Coronary artery (tissue), 2 donors: ENCODE measurements around the gene NR3C2.

Source experiments
- DNase-seq: peaks from one replicate; pipeline ENCODE4 v3.0.0-alpha.2; 2017; ENCODE audit warnings: low spot score
- H3K27ac ChIP-seq, 2 donors: fragments of 200-600 bp; sonication (generic); one replicate each; pipeline ENCODE4 v1.5.1; 2016 to 2019
- H3K4me3 ChIP-seq: fragments of 200-600 bp; sonication (generic); 2 replicates; pipeline ENCODE4 v1.5.1; 2016; ENCODE audit warnings: mild to moderate bottlenecking, moderate library complexity
- TF ChIP-seq, protein P1 (sequence below): fragments of 200-600 bp; sonication (generic); IDR thresholded peaks from one replicate; pipeline ENCODE4 v1.5.1; 2019; ENCODE audit warnings: antibody characterized with exemption

The NR3C2 gene

DNA sequence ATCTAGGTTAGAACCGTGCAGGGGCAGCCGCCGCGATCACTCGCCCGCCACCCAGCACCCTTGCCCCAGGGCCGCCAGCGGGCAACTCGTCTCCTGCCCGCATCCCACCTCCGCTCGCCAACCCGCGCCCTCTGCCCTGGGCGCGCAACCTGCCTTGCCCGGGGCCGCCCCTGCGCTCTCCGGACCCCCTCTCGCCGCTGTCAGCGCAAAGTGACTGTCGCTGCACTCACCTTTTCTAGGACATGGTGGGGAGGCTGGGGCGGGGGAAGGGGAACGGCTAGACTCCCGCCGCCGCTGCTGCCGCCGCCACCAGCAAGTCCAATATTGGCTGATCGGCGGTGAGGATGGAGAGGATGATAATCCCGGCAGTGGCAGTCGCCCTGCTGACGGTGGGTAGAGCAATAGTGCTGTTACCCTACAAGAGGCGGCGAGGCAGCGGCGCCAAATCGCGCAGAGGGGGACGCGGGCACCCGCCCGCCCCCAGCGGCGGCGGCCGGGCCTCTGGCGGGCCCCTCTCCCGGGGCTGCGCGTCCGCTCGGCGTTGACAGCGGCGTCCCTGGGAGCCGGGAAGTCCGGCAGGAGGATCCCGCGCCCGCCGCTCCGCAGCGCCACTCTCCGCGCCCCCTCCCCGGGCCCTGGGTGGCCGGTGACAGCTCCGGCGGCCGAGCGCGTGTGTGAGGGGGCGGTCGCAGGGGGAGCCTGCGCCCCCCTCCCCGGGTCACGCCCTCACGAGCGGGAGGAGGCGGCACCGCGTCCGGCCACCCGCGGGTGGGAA, 2.3 kb upstream of the NR3C2 start:
- no peak for DNase-seq
- TF ChIP-seq, protein P1, sequence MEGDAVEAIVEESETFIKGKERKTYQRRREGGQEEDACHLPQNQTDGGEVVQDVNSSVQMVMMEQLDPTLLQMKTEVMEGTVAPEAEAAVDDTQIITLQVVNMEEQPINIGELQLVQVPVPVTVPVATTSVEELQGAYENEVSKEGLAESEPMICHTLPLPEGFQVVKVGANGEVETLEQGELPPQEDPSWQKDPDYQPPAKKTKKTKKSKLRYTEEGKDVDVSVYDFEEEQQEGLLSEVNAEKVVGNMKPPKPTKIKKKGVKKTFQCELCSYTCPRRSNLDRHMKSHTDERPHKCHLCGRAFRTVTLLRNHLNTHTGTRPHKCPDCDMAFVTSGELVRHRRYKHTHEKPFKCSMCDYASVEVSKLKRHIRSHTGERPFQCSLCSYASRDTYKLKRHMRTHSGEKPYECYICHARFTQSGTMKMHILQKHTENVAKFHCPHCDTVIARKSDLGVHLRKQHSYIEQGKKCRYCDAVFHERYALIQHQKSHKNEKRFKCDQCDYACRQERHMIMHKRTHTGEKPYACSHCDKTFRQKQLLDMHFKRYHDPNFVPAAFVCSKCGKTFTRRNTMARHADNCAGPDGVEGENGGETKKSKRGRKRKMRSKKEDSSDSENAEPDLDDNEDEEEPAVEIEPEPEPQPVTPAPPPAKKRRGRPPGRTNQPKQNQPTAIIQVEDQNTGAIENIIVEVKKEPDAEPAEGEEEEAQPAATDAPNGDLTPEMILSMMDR: no peak
- Histone ChIP-seq H3K4me3 (peak overlapping the region; percentile 91), H3K27ac (peak overlapping the region; percentile 73 to 74)

GRCh38 chr4:148443512-148444295, 1.5 kb upstream of the NR3C2 start:
- TF ChIP-seq, protein P1: no peak
- Histone ChIP-seq H3K27ac (peak overlapping the region; percentile 73 to 74), H3K4me3 (peak overlapping the region; percentile 91)
- DNase-seq: peak; percentile 80

DNA sequence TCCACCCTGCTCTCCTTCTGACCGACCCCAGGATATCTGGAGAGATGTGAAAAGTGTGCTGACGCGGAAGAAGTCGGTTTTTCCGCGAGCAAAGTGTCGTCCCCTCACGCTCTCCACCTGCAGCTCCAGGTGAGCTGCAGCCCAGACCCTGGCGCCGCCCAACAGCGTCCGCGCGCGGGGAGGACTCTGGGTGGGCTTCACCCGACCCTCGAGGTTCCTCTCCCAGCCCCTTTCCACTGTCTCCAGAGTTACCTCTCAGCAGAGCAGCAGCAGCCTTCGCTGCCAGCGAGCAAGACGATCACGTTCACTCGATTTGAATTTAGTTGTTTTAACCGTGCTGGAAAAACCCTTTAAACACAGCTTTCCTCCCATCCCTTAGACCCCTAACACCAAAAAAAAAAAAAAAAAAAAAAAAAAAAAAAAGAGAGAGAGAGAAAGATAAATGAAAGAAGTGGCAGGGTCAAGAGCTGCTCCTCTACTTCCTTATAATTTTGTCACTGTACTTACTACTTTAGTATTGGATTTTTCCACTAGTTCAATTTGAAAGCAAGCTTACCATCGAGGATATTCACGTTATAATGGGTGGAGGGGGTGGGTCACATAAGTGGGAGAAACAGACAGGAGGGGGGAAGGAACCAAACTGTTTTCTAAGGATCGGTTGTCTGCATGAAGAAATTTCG, 758 bp upstream of the NR3C2 start:
- TF ChIP-seq, protein P1: no peak
- Histone ChIP-seq H3K4me3 (peak overlapping the region; percentile 91), H3K27ac (peak overlapping the region; percentile 92)
- no peak for DNase-seq

GRCh38 chr4:148441624-148441985, 609 bp downstream of the NR3C2 start:
- no peak for DNase-seq
- peak overlapping the region; percentile 69 to 92 for H3K27ac ChIP-seq
- peak overlapping the region; percentile 91 for H3K4me3 ChIP-seq
- TF ChIP-seq, protein P1: no peak

DNA sequence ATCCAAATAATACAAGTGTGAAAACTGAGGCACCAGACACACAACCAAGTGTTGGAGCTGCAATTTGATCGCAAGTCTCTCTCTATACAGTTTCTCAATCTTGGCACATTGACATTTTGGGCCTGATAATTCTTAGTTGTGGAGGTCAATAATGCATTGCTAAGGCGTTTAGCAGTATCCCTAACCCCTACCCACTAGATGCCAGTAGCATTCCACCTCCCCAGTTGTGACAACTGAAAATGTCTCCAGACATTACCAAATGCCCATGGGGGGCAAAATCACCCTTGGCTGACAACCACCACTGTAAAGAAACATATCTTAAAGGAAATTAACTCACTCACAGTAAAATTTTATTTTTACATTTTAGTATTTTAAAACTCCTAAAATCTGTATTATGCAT, 4.2 kb downstream of the NR3C2 start:
- TF ChIP-seq, protein P1: no peak
- Histone ChIP-seq H3K27ac (no peak overlapping the region), H3K4me3 (no peak overlapping the region)
- no peak for DNase-seq

DNA sequence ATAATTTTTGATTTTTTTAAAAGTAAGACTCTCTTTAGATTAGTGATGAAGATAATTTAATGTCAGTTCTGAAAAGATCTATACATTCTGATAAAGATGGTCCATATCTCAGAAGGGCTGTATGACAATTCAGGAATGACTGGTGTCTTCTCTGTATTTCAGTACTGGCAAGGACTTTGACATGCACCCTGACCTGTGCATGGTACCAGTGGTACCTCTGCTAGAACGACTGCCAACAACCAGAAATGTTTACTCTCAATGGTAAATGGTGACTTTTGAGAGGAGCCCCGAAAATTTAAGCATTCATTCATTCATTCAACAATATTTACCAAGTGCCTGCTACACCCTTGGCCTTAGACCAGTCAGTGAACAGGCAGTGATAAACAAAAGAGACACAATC, 4.8 kb downstream of the NR3C2 start:
- TF ChIP-seq, protein P1: no peak
- Histone ChIP-seq H3K4me3 (no peak overlapping the region), H3K27ac (no peak overlapping the region)
- no peak for DNase-seq
